GM23338 (cell line): ENCODE data around the gene MACO1.

Experiments
- CREB1 ChIP-seq: fragments of 250-450 bp; sonication (Bioruptor Pico); IDR thresholded peaks from 2 replicates; pipeline ENCODE4 v1.5.0; 2020; ENCODE audit warnings: low read depth, mild to moderate bottlenecking, moderate library complexity
- CTCF ChIP-seq, 2 experiments: fragments of 200-600 bp in 1 of 2; sonication (generic) in 1 of 2; conservative IDR thresholded peaks; 2 replicates each; pipeline versions ENCODE4 v1.5.1 to v1.6.1; 2016 to 2017; ENCODE audit warnings: antibody characterized with exemption in 2 of 2, low read depth in 2 of 2, mild to moderate bottlenecking in 2 of 2, moderate library complexity in 1 of 2
- ETS1 ChIP-seq: IDR thresholded peaks from 2 replicates; pipeline ENCODE4 v1.6.1; 2016; ENCODE audit warnings: antibody characterized with exemption
- EZH2 ChIP-seq: fragments of 200-600 bp; sonication (generic); IDR thresholded peaks from one replicate; pipeline ENCODE4 v1.8.0; 2017; ENCODE audit warnings: antibody characterized with exemption, mild to moderate bottlenecking, low read depth; ENCODE audit not compliant: unreplicated experiment
- EZH2phosphoT487 ChIP-seq: fragments of 200-600 bp; sonication (generic); IDR thresholded peaks from one replicate; pipeline ENCODE4 v1.8.1; 2018; ENCODE audit warnings: antibody characterized with exemption; ENCODE audit not compliant: unreplicated experiment
- JUNB ChIP-seq: IDR thresholded peaks from one replicate; pipeline ENCODE4 v1.6.1; 2016; ENCODE audit warnings: antibody characterized with exemption; ENCODE audit not compliant: unreplicated experiment
- POLR2AphosphoS5 ChIP-seq: IDR thresholded peaks from 2 replicates; pipeline ENCODE4 v1.6.1; 2016; ENCODE audit warnings: antibody characterized with exemption, low read depth
- REST ChIP-seq: IDR thresholded peaks from one replicate; pipeline ENCODE4 v1.6.1; 2018; ENCODE audit warnings: antibody characterized with exemption; ENCODE audit not compliant: unreplicated experiment
- ZNF114 ChIP-seq: fragments of 250-450 bp; sonication (Bioruptor Pico); IDR thresholded peaks from 2 replicates; pipeline ENCODE4 v1.5.0; 2020; ENCODE audit warnings: mild to moderate bottlenecking, moderate library complexity

- no peak for TF ChIP-seq CTCF (conservative IDR thresholded peaks at IDR 0.05; ENCODE audit: low read depth in 2 of 2)
- TF ChIP-seq EZH2, result no peak
- no peak for TF ChIP-seq POLR2AphosphoS5
- no peak for TF ChIP-seq EZH2phosphoT487
- no peak for TF ChIP-seq REST
- no peak for TF ChIP-seq ZNF114 (CRISPR knock-in tag)
- TF ChIP-seq JUNB, result no peak
- TF ChIP-seq ETS1, result no peak
- TF ChIP-seq CREB1 (CRISPR knock-in tag), result no peak
These were observed 32.0 kb downstream of the MACO1 start for GRCh38 chr1:25462732-25463131.
